H1 (cell line): Measurements from ENCODE around the gene KCNQ2.

ENCODE experiments used
- BCL11A ChIP-seq, 2 experiments: IDR thresholded peaks; one replicate each; pipeline ENCODE4 v1.6.1; 2011; ENCODE audit warnings: low read depth in 2 of 2, low read length in 2 of 2, mild to moderate bottlenecking in 2 of 2
- BRCA1 ChIP-seq: IDR thresholded peaks from 2 replicates; pipeline ENCODE4 v1.6.1; 2012; ENCODE audit warnings: low read depth, low read length, improper control_type of control experiment
- CTCF ChIP-seq, 3 experiments: IDR thresholded peaks; 1 replicate in 2 of 3; 2 replicates in 1 of 3; pipeline versions ENCODE4 v1.5.1 to v1.6.1; 2011; ENCODE audit warnings: low read length in 3 of 3, mild to moderate bottlenecking in 3 of 3, inconsistent platforms in 2 of 3, low read depth in 1 of 3, moderate library complexity in 1 of 3; ENCODE audit not compliant: insufficient read depth in 1 of 3; ENCODE audit errors: control extremely low read depth in 1 of 3
- FOSL1 ChIP-seq: IDR thresholded peaks from 2 replicates; pipeline ENCODE4 v1.6.1; 2011; ENCODE audit warnings: mild to moderate bottlenecking, low read depth, low read length, moderate library complexity; ENCODE audit not compliant: insufficient read depth
- MAFK ChIP-seq: IDR thresholded peaks from 2 replicates; pipeline ENCODE4 v1.6.1; 2012; ENCODE audit warnings: low read depth, mild to moderate bottlenecking, improper control_type of control experiment, low read length
- POLR2A ChIP-seq, 2 experiments: IDR thresholded peaks; 1 replicate in 1 of 2; 2 replicates in 1 of 2; pipeline ENCODE4 v1.6.1; 2011; ENCODE audit warnings: low read depth in 2 of 2, low read length in 2 of 2, mild to moderate bottlenecking in 2 of 2; ENCODE audit errors: control extremely low read depth in 1 of 2
- POLR2AphosphoS5 ChIP-seq: IDR thresholded peaks from 2 replicates; pipeline ENCODE4 v1.6.1; 2011; ENCODE audit warnings: low read depth, low read length
- RAD21 ChIP-seq, 2 experiments: IDR thresholded peaks in 1 of 2; conservative IDR thresholded peaks in 1 of 2; 2 replicates each; pipeline ENCODE4 v1.6.1; 2011; ENCODE audit warnings: low read depth in 2 of 2, low read length in 2 of 2, improper control_type of control experiment in 1 of 2, inconsistent platforms in 1 of 2, mild to moderate bottlenecking in 1 of 2, moderate library complexity in 1 of 2
- ZNF274 ChIP-seq: IDR thresholded peaks from 2 replicates; pipeline ENCODE4 v1.7.0; 2012; ENCODE audit warnings: low read length, borderline replicate concordance; ENCODE audit errors: extremely low read depth

- TF ChIP-seq CTCF (IDR thresholded peaks at IDR 0.05; ENCODE audit: control extremely low read depth in 1 of 3, insufficient read depth in 1 of 3, low read depth in 1 of 3, low read length in 3 of 3) (no peak), POLR2A (IDR thresholded peaks at IDR 0.05; ENCODE audit: control extremely low read depth in 1 of 2, low read depth in 2 of 2, low read length in 2 of 2) (no peak), BRCA1 (no peak), POLR2AphosphoS5 (no peak), BCL11A (IDR thresholded peaks at IDR 0.05; ENCODE audit: low read depth in 2 of 2, low read length in 2 of 2) (no peak), MAFK (no peak), RAD21 (IDR thresholded peaks at IDR 0.05 in 1 of 2, conservative IDR thresholded peaks at IDR 0.05 in 1 of 2; ENCODE audit: low read depth in 2 of 2, low read length in 2 of 2) (no peak), ZNF274 (no peak), FOSL1 (no peak)
Measured at GRCh38 chr20:63482021-63482587, 9.6 kb upstream of the KCNQ2 start.
